OCI-LY7 (cell line): ENCODE data around the gene ZNF558.

ENCODE experiments used
- EZH2phosphoT487 ChIP-seq: fragments of 200-600 bp; sonication (generic); IDR thresholded peaks from 2 replicates; pipeline ENCODE4 v1.6.1; 2018; ENCODE audit warnings: low read depth, borderline replicate concordance, mild to moderate bottlenecking, mixed run types, antibody characterized with exemption, low read length, moderate library complexity, mixed read lengths
- TF ChIP-seq, protein P1 (sequence below): fragments of 200-600 bp; sonication (generic); conservative IDR thresholded peaks from 2 replicates; pipeline ENCODE4 v1.5.1; 2014; ENCODE audit warnings: mild to moderate bottlenecking, antibody characterized with exemption, low read length, moderate library complexity, mixed read lengths

DNA sequence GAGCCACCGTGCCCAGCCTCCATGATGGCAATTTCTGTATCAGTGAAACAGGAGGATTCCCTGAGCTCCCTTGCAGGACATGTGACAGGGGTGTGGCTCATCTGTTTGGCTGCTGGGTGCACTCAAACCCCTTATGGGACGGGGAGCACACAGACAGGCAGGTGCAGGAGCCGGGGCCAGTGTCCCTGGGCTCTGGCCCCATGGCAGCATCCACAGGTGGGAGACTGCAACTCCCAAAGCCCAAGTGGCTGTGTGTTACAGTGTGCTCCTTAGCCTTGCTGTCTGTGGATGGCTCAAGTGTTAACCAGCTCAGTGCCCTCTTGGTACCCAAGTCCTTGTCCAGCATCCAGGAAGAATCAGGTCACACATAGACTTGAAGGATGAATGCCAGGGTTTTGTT is 14.7 kb upstream of the ZNF558 start:
- TF ChIP-seq, protein P1, sequence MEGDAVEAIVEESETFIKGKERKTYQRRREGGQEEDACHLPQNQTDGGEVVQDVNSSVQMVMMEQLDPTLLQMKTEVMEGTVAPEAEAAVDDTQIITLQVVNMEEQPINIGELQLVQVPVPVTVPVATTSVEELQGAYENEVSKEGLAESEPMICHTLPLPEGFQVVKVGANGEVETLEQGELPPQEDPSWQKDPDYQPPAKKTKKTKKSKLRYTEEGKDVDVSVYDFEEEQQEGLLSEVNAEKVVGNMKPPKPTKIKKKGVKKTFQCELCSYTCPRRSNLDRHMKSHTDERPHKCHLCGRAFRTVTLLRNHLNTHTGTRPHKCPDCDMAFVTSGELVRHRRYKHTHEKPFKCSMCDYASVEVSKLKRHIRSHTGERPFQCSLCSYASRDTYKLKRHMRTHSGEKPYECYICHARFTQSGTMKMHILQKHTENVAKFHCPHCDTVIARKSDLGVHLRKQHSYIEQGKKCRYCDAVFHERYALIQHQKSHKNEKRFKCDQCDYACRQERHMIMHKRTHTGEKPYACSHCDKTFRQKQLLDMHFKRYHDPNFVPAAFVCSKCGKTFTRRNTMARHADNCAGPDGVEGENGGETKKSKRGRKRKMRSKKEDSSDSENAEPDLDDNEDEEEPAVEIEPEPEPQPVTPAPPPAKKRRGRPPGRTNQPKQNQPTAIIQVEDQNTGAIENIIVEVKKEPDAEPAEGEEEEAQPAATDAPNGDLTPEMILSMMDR = no peak
- TF ChIP-seq EZH2phosphoT487 = no peak
